HG03565 (cell line): ENCODE data around the gene AADACL4.
"Not testable (repeated sequence)": the region's sequence is repeated elsewhere in the genome, so short reads cannot be mapped to it uniquely, and the experiment has no call there.

Source experiments
- ATAC-seq: cut with Tn5 transposase; IDR thresholded peaks from one replicate; pipeline ENCODE4 v1.9.1; 2021; ENCODE audit warnings: mild to moderate bottlenecking, moderate library complexity; ENCODE audit not compliant: unreplicated experiment

Gene AADACL4

DNA sequence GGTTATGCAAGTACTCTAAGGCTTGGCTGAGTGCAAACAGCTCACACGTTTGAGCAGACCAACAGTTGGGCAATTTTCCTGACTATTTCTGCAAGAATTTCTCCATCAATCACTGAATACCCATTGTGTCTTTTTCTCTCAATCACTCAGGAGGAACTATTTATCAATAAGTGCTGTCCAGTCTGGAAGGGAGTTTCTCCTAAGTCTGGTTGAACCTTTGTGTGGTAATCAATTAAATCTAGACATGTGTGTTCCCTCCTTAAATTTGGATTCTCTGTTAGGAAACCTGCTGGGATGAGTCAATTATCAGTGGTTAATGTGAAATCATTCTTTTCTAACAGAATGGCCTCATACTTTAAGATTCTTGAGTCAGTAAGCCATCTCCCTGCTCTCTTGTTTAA, 65.2 kb downstream of the AADACL4 start:
- ATAC-seq, result no peak

DNA sequence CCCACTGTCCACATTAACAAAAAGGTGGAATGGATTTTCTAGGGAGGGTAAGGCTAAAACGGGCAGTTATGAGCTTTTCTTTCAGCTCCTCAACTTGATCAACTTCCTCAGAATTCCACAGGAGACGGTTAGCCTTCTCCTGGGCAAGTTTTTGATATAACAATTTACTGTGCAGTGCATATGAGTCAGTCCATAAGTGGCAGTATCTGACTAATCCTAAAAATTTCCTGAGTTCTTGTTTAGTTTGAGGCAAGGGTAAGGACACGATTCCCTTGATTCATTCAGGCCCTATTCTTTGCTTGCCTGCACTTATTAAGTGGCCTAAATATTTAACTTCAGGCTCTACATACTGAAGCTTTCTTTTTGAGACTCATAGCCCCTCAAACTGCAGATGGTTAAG, 65.8 kb downstream of the AADACL4 start:
- ATAC-seq, result no peak

DNA sequence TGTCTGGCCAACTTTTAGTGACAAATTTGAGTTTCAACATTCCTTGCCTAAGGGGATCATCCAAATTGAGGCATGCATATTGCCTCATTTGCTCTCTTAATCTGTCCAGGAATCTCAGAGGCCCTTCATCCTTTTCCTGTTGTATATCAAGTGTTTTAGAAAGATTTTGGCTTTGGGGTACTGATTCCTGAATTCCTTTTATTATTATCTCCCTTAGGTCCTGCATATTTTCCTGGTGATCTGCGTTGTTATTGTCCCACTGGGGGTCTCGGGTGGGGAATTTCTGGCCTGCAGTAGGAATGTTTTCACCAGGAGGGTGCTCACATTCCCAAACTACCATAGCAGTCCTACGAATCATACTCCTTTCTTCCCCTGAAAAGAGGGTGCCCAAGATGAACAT, 67.7 kb downstream of the AADACL4 start:
- ATAC-seq, result no peak

DNA sequence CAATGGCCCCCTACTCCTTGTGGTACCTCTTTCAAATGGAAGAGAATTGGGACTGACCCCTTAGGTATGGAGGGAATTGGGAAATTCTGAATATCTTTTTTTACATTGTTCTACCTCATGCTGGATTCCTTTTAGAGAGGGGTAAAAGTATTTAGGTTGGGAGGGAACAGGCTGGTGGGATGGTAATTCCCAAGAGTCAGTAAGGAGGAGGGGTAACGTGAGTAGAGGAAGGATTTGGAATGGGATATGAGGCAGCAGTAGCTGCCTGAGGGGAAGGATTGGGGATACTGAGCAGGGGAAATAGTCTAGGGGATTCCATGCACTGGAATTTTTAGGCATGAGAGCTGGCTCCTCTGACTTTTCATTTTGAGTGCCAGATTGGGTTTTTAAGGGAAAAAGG, 68.2 kb downstream of the AADACL4 start:
- no peak for ATAC-seq

DNA sequence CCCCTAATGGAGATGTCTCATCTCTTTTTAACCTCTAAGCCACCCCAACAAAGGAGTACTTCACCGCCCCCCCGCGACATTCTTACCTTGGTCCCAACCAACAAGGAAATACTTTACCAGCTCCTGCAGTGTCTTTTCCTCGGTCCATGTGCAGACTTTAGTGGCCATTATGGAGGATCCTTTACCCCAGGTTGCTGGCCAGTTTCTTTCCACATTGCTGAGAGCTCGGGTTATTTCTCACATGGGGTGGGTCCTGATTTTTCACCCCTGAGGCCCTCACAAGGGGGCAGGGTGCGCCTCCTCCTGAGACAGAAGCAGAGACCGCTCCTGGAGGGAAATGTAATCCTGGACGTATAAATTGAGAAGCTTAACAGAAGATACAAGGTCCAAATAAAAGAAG, 69.0 kb downstream of the AADACL4 start:
- ATAC-seq, result no peak

DNA sequence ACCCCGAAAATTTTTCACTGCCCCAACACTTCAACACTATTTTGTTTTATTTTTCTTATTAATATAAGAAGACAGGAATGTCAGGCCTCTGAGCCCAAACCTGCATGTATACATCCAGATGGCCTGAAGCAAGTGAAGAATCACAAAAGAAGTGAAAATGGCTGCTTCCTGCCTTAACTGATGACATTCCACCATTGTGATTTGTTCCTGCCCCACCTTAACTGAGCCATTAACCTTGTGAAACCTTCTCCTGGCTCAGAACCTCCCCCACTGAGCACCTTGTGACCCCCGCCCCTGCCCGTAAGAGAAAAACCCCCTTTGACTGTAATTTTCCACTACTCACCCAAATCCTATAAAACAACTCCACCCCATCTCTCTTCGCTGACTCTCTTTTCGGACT, 69.8 kb downstream of the AADACL4 start:
- ATAC-seq, result not testable (repeated sequence)

DNA sequence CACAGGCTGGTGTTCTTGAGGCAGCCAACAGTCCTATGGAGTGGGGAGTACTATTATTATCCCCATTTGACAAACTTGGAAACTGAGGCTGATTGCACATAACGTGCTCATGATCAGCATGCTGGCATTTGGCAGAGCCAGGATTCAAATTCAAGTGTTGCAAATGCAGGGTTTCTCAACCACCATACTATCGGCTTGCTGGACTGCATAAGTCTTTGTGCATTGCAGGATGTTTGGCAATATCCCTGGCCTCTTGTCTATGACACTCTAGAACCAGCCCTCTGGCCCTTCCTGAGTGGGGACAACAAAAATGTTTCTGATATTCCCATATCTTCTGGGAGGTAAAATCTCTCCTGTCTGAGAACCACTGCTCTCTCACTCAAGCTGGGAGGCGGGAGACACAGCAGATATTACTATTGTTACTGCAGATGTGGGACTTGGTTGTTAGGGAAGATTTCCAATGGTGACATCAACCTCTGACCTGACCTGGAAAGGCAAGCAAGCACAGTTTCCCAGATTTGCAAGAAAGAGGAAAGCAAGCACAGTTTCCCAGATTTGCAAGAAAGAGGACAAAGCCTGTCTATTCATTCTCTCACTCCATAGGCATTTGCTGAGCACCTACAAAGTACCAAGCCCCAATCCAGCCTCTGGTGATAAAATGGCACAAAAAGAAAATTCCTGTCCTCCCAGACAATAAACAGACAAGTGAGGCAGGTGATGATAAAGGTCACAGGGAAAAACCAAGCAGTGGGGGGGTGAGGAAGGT, 71.0 kb downstream of the AADACL4 start:
- ATAC-seq, result no peak

DNA sequence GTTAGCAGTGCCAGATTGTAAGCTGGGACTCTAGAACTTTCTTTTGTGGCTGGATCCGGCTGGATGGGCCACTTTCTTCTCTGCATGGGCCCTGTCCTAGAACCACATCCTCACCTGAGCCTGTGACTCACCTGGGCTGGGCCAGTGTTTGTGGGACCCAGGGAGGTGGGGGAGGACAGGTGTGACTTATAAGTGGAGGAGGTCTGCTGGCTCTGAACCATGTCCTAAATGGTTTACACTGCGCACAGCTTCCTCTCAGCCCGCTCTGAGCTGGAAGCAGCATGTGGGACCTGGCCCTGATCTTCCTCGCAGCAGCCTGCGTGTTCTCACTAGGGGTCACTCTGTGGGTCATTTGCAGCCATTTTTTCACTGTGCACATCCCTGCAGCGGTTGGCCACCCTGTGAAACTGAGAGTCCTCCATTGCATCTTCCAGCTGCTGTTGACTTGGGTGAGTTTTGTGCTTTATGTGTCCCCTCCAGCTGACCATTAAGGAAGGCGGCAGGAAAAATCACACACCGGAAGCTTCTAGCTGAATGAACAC, 72.1 kb downstream of the AADACL4 start, which contains the start of gene AADACL3:
Gene AADACL3, plus strand, starts transcription at position 215 of the 542 bp plus-strand sequence. Its CDS starts 67 bp downstream, at position 282.
- ATAC-seq, result no peak
